HG03378 (cell line): ENCODE data around the gene SYNJ2BP.
"Not testable (repeated sequence)": the region's sequence is repeated elsewhere in the genome, so short reads cannot be mapped to it uniquely, and the experiment has no call there.

Experiments
- ATAC-seq: cut with Tn5 transposase; IDR thresholded peaks from one replicate; pipeline ENCODE4 v1.9.1; 2021; ENCODE audit warnings: mild to moderate bottlenecking, moderate library complexity; ENCODE audit not compliant: unreplicated experiment

SYNJ2BP gene, protein sequence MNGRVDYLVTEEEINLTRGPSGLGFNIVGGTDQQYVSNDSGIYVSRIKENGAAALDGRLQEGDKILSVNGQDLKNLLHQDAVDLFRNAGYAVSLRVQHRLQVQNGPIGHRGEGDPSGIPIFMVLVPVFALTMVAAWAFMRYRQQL

DNA sequence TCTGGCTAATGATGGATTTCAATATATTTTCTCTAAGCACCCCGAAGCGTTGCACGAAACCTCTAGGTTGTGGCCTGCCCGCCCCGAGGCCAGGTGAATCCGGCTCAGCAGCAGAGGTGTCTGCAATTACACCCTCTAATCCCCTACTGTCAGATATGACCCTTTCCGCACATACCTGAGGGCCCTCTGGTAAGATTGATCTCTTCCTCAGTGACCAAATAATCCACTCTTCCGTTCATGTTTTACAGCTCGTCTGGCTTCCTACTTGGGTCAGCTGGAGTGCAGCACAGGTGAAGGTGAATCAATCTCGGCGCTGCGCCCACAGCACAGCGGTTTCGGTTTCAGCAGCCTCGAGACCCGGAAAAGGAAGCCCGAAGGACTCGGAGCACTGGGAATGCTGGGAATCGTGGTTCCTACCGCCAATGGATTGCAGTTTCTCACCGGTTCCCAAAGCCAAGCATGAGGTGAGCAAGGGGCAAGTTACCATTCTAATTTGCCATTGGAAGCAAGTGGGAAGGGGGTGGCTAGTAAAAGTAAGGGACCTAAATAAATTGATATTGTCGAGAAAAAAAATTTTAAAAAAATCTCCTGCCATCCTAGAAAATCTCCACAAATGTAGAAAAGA, at the start of gene SYNJ2BP:
Gene SYNJ2BP (minus strand): TSS at position 366 of the 625 bp plus-strand sequence. CDS start 127 bp downstream, at position 239.
- no peak for ATAC-seq

DNA sequence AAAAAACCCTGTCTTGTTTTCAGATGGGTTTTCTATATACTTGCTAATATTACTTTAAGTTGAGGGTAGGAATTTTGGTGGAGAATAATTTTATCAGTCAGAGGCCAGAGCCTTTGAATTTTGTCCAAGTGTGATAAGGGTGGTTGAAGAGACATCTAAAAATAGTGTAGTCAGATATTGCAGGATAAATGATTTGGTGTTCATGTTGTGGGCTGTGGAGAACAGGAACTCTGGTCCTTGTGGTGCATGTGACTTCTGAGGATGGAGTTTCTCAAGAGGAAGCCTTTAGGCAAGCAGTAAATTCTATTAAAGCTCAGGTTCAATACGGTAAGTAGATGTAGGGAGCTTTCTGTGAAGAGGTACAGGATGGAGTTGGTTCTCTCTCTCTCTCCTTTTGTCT, 37.8 kb upstream of the SYNJ2BP start:
- no peak for ATAC-seq

DNA sequence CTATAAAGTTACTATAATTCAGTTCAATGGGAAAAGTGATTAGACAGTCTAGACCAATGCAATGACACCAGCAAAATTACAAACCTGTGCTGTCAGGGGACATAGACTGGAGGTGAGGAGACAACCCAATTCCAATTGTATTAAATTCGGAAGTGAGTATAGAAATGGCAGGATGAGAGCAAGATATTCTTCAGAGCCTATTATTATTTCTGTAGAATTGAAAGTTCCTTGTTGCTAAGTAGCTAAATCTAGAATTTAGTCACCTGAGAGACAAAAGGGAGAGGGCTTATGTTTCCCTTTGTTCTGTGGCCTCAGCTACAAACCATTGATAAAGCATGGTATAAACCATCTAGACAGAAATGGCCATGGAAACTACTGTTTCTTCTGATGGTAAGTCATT, 35.0 kb upstream of the SYNJ2BP start, which contains the start of gene ADAM21:
Gene ADAM21 (plus strand): TSS at position 301 of the 400 bp plus-strand sequence. CDS start 5,326 bp downstream, outside the sequence.
- no peak for ATAC-seq

DNA sequence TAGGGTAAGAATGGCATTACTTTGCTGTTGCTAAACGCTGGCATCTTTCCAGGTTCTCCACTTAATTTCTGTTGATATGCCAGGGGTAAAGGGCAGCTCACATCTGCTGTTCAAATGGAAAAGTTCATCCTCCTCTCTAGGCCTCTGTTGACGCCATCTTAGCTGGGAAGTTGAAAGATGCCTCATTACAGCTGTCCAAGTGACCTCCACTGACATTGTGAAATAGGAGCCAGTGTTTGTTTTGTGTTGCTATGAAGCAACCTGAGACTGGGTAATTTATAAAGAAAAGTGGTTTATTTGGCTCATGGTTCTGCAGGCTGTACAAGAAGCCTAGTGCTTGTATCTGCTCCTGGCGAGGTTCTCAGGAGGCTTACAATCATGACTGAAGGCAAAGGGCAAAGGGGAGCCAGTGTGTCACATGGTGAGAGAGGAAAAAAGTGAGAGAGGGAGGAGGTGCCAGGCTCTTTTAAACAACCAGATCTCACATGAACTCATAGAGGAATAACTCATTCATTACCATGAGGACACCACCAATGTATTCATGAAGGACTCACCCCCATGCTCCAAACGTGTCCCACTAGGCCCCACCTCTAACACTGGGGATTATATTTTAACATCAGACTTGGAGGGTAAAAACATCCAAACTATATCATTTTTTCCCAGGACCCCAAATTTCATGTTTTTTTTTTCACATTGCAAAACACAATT, 31.9 kb upstream of the SYNJ2BP start:
- no peak for ATAC-seq

DNA sequence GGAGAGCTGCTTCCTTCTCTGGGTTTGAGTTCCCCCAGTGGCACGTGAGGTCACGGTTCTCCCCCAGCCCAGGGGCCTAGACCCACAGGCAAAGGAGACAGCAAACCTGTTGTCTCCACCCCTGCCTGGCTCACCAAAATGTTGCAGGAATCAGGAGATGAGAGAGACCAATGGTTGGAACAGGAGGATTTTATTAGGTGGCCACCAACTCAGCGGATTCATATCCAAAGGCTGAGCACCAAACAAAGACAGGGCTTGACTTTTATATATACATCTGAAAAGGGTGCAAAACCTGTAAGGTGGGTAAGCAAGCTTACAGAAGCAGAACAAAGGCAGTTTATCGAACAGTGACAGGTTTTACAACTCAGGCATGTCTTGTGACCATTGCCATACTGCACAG, 25.9 kb upstream of the SYNJ2BP start:
- no peak for ATAC-seq

DNA sequence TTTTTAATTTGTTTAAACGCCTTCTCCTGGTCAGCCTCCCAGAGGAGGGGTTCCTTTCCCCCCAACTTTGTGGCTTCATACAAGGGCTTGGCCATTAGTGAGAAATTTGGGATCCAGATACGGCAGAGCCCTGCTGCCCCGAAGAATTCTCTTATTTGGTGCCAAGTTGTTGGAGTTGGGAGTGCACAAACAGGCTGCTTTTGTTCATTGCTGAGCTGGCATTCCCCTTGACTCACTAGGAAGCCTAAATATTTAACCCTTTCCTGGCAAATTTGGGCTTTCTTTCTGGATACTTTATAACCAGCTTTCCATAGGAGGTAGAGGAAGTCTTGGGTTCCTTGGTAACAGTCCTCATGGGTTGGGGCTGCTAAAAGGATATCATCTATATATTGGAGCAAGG, 24.8 kb upstream of the SYNJ2BP start:
- ATAC-seq = no peak

DNA sequence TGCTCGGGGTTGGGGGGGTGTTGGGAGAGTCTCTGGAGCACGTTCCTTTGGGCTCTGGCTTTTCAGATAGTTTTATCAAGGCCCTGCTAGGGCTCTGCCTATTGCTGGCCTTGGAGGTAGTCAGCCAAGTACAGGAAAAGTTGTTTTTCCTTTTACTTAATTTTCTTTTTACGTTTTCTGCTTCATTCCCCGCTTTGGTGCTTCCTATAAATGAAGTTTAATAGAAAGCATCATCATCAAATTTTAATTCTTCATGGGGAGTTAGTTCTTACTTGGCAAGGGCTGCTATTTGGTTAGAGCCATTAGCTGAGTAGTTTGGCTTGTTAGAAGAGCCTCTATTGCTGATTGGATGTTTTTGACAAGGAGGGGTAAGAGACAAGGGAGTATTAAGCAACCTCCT, 20.0 kb upstream of the SYNJ2BP start:
- no peak for ATAC-seq

DNA sequence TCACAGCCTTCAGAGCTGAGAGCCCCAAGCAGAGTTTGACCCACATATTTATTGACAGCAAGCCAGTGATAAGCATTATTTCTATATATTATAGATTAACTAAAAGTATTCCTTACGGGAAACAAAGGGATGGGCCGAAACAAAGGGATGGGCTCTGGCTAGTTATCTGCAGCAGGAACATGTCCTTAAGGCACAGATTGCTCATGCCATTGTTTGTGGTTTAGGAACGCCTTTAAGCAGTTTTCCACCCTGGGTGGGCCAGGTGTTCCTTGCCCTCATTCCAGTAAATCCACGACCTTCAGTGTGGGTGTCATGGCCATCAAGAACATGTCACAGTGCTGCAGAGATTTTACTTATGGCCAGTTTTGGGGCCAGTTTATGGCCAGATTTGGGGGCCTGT, 9.7 kb upstream of the SYNJ2BP start:
- not testable (repeated sequence) for ATAC-seq

DNA sequence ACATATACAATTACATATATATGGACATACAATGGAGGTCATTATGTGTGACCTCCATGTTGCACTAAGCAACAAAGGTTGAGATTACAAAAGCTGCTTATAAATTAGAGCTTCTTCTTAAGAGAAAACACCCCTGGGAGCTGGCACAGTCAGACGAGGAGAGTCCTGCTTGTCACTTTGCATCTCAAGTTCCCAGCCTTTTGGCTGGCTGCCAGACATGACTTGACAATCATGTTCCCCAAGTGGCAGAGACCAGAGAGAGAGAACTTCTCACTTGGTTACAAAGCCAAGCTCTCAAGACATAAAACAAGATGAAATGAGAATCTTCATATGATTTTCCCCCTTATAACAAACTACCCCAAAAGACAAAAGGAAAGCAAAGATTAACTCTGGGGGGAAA, 8.5 kb upstream of the SYNJ2BP start:
- no peak for ATAC-seq

DNA sequence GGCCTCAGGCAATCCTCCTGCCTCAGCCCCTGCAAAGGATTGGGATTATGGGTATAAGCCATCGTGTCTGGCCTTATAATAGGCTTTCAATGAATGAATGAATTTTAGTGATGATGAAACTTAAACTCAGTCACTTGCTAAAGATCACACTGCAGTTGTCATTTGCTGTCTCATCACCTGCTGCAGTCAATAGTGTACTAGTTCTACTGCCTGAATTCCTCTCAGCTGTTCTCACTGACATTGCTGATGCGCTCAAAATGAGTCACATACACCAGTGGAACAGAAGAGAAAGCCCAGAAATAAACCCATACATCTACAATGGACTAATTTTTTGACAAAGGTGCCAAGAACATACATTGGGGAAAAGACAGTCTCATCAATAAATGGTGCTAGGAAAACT, 5.6 kb upstream of the SYNJ2BP start:
- no peak for ATAC-seq

DNA sequence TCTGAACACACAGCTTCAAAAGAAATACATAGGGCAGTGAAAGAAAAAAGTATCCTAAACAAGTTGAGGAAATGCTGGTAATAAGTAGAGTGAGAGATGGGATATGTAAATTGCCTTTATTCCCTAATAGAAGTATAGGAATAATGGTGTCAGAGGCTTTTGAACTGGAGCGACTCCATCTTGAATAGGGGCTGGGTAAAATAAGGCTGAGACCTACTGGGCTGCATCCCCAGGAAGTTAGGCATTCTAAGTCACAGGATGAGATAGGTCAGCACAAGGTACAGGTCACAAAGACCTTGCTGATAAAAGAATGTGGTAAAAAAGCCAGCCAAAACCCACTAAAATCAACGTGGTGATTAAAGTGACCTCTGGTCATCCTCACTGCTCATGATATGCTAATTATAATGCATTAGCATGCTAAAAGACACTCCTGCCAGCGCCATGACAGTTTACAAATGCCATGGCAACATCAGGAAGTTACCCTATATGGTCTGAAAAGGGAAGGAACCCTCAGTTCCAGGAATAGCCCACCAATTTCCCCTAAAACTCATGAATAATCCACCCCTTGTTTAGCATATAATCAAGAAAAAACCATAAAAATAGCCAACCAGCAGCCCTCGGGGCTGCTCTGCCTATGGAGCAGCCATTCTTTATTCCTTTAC, 2.5 kb upstream of the SYNJ2BP start:
- not testable (repeated sequence) for ATAC-seq

DNA sequence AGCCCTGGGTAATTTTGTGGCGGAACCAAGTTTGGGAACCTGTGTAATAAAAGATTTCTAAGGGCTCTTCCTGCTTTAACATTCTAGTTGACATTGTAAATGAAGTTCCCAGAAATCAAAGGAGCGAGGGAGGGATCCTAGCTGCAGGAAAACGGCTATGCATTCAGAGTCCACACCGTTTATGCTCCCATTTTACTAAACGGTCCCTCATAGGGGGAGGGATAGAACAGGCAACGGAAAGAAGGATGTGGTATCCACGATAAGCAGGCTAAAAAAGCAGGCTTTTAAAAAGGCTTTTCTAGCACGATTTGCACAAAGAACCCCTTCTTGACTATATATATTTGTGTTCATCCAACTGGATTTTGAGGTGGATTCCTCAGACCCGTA, 559 bp downstream of the SYNJ2BP start:
- ATAC-seq = no peak

DNA sequence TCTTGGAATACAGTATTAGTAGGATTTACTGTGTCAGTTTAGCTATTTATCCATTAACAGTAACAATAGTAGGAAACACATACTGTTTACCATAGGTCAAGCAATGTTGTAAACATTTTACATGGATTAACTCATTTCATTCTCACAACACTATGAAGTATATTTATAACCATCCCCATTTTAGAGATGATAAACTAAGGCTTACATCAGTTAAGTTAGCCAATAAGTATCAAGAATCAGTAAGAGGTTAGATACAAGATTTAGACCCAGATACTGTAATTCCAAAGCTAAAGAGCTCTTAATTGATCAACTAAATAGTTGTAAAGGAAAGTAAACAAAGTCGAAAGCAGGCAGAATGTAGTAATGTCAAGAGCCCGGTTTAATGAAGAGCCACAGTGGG, 1.1 kb downstream of the SYNJ2BP start:
- ATAC-seq = no peak

DNA sequence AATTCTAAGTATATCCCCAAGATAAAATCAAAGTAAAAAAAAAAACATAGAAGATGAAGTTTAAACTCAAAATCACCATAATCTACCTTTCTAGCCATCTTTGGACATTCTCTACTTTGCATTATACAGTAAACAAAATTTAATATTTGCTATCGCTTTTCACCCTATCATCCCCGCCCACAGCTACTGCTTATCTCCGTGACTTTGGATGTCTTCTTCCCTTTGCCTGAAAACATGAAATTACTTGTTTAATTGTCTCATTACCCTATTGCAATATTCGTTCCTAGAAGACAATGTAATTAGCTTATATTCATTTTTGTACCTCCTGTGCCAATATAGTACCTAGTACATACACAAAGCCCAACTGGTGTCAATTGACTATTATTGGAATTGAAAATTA, 9.3 kb downstream of the SYNJ2BP start:
- no peak for ATAC-seq

DNA sequence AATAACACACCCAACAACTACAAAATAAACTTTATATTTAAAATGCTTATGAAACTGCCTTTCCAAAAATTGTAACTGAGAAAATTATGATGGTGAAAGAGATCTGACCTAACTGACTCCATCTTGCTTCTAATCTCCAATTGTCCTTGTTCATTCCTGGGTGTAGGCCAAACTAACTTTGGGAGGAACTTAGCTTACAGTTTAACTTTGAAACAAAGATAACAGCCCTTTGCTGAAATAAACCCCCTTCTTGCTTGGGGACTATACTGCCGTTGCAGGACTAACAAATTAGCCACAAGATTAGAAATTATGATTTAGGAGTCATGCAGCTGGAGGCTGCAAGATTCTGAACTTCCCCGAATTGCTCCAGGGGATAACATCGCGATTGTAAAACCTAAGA, 10.7 kb downstream of the SYNJ2BP start:
- not testable (repeated sequence) for ATAC-seq

DNA sequence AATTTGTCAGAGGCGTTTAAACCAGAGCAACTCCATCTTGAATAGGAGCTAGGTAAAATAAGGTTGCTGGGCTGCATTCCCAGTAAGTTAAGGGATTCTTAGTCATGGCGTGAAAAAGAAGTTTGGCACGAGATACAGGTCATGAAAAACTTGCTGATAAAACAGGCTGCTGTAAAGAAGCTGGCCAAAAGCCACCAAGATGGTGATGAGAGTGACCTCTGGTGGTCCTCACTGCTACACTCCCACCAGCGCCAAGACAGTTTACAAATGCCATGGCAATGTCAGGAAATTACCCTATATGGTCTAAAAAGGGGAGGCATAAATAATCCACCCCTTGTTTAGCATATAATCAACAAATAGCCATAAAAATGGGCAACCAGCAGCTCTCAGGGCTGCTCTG, 13.6 kb downstream of the SYNJ2BP start:
- not testable (repeated sequence) for ATAC-seq

DNA sequence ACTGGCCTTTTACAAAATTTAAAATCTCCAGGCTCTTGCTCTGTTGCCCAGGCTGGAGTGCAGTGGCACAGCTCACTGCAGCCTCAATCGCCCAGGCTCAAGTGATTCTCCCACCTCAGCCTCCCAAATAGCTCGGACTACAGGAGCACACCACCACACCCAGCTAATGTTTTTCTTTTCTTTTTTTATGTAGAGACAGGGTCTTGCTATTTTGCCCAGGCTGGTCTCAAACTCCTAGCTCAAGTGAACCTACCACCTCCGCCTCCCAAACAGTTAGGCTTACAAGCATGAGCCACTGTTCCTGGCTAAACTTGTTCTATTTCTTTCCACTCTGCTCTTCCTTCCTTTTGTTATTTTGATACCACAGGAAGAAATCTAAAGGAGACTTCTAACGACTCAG, 15.2 kb downstream of the SYNJ2BP start:
- no peak for ATAC-seq

DNA sequence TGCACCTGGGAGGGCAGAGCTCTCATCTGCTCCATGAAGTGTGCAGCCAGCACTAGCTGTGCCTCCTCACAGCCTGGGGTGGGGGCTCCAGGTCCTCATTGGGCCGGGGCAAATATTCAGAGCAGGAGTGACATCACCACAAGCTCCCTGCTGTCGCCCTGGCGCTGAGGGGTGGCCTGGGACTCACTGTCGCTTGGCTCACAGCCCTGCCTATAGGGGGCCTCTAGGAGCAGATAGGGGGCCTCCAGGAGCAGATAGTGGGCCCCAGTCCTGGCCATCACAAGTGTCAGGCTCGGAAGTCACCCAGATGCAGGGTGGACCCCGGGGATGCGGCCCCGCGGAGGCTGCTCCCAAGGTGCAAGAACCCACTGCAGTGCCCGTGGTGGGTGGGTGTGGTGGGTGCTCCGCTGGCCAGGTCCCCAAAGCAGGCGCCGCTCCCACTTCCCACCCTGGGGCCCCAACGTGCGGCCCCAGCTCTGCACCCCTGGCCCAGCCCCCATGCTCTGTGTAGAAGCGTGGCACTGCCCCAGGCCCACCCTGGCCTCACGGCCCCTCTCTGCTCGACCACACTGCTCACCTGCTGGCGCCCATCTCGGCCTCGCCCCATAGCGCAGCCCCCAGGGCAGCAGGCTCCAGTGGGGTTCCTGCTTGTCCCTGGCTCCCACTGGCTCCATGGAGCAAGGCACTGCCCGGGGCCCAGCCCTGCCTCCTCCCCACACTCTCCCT, 18.0 kb downstream of the SYNJ2BP start:
- ATAC-seq = no peak

DNA sequence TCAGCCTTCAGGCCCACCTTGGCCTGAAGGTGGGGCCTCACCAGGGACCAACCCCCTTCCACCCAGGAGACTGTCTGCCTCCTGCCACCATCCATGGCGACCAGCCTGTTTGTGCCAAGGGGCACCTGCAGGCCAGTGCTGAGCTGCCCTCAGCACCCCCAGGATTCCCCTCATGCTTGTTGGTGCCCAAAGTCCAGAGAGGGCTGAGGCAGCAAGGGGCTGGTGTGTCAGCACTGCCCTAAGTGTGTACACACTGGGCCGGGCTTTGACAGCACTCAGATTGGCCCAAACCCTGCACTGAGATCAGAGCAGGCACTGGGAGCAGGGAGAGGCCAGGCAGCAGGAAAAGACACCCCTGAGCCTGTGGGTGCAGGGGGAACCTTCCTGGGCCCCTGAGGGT, 18.6 kb downstream of the SYNJ2BP start:
- no peak for ATAC-seq

DNA sequence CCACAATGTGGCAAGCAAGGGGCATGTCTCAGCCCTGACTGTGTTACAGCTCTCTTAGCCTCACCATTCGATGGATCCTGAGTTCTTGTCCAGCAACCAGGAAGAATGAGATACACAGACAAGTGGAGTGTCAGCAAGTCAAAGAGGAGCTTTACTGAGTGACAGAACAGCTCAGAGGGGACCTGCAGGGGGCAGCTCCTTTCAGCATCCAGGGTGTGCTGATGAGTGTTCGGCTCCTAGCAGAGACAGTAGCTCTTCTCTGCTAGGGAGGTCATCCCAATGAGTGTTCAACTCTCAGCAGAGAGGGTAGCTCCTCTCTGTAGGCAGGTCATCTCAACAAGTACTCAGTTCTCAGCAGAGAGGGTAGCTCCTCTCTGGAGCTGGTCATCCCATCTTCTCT, 19.1 kb downstream of the SYNJ2BP start:
- no peak for ATAC-seq

DNA sequence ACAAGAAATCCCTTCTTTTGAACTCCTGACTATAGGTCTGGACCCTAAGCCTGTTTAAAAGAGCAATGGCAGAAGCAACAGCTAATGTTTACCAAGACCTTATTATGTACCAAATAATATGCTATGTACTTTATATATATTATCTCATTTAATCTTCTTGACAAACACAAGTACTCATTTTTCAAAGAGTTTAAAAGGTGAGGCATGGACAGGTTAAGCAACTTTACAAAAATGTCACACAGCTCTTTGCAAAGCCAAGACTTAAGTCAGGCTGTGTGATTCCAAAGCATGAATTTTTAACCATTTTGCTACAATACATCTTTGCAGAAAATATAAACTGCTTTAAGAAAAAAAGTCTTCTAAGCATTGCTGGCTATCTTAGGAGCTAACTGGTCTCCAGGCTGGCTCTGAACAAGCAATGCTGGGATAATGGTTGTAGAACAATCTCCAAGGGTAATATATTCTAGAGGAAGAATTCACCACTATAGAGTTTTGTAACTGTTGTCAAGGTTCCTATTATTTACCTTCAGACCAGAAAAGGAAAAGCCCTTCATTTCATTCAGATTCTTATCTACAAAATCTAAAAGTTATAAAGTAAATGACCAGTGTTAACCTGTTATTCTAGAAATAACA, 22.1 kb downstream of the SYNJ2BP start:
- no peak for ATAC-seq
